NB4 (cell line): ENCODE results near the gene NBPF3.

Experiments used
- DNase-seq: peaks from one replicate; pipeline ENCODE4 v3.0.0; 2010; ENCODE audit warnings: low read depth
- H3K4me3 ChIP-seq: one replicate; pipeline ENCODE4 v1.5.1; 2011; ENCODE audit warnings: mild to moderate bottlenecking, low read depth, low read length, moderate library complexity
- CTCF ChIP-seq: IDR thresholded peaks from one replicate; pipeline ENCODE4 v1.5.1; 2012; ENCODE audit warnings: low read depth, low read length
- MAX ChIP-seq: IDR thresholded peaks from 2 replicates; pipeline ENCODE4 v1.6.1; 2011; ENCODE audit warnings: low read depth, low read length
- MYC ChIP-seq: IDR thresholded peaks from 2 replicates; pipeline ENCODE4 v1.6.1; 2011; ENCODE audit warnings: low read depth, low read length
- POLR2A ChIP-seq: IDR thresholded peaks from 2 replicates; pipeline ENCODE4 v1.6.1; 2011; ENCODE audit warnings: mild to moderate bottlenecking; ENCODE audit not compliant: insufficient read length; ENCODE audit errors: extremely low read depth

The NBPF3 gene

DNA sequence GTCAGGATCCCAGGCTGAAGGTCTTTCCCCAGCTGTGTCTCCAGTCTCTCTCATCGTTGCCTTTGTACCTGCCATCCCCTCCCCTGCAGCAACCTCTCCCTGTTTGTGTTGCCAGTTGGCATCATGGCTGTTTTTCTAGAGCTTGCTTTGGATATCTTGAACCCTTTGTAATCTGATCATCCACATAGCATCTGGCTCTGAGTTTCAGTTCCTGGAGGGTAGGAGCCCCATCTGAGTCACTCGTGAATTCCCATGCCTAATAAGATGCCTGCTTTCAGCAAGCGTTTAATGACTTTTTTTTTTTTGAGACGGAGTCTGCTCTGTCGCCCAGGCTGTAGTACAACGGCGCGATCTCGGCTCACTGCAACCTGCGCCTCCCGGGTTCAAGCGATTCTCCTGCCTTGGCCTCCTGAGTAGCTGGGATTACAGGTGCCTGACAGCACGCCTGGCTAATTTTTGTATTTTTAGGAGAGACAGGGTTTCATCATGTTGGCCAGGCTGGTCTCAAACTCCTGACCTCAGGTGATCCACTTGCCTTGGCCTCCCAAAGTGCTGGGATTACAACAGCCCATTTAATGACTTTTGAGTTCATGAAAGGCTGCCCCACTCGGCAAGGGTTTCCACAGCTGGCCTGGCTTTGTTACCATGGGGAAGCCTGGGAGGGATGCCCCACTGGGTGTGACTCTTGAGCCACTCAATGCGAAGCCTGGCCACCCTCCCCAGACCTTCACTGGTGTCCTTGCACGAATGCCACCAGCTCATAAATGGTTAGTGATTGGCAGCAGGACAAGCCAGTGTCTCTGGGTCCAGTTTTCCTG, 81.2 kb downstream of the NBPF3 start:
- no peak for TF ChIP-seq POLR2A

GRCh38 chr1:21521717-21522060, 81.8 kb downstream of the NBPF3 start:
- no peak for DNase-seq
- no peak overlapping the region for H3K4me3 ChIP-seq
- TF ChIP-seq MAX (no peak), CTCF (no peak), MYC (no peak), POLR2A (no peak)

More for the DNA sequence above, 81.2 kb downstream of the NBPF3 start:
- no peak for DNase-seq
- no peak overlapping the region for H3K4me3 ChIP-seq

- no peak for TF ChIP-seq MYC
- TF ChIP-seq CTCF = no peak
- TF ChIP-seq MAX = no peak
- no peak for TF ChIP-seq POLR2A
- no peak overlapping the region for H3K4me3 ChIP-seq
- DNase-seq = no peak
Observed at GRCh38 chr1:21522525-21523038, 82.6 kb downstream of the NBPF3 start.

DNA sequence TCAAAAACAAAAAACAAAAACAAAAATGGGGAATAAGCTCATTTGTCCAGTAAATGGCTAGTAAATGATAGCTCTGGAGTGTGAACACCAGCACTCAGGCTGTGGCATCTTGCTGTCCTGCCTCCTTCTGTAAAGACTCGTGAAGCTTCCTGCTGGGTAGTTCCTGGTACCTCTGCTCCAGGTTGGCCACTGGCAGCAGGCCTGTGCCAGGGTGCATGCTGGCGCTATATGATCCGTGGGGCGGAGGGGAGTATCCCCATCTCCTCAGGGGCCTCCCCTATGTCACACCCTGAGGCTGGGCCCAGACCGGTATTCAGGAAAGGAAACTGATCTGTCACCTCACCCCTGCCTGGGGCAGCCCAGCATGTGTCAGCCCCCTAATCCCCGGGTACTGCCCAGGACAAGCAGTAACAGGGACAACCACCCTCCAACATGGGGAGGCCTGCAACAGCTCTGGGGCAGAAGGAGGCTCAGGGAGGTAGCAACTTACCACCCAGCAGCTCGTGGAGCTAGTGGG, 83.4 kb downstream of the NBPF3 start:
- no peak for DNase-seq
- no peak for TF ChIP-seq CTCF
- no peak for TF ChIP-seq POLR2A
- no peak for TF ChIP-seq MAX
- no peak for TF ChIP-seq MYC
- H3K4me3 ChIP-seq = no peak overlapping the region

DNA sequence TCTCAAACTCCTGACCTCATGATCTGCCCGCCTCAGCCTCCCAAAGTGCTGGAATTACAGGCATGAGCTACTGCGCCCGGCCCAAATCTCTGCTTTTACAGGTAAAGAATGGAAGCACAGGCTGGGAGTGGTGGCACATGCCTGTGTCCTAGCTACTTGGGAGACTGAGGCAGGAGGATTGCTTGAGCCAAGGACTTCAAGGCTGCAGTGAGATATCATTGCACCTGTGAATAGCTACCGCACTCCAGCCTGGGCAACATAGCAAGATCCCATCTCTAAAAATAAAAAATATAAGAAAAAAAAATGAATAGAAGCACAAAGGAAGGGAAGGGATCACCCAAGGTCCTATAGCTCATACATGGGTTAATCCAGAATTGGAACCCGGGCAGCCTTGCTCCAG, 84.3 kb downstream of the NBPF3 start:
- no peak for DNase-seq
- TF ChIP-seq MAX = no peak
- no peak overlapping the region for H3K4me3 ChIP-seq

- TF ChIP-seq CTCF (no peak), MAX (no peak), POLR2A (no peak), MYC (no peak)
- DNase-seq = no peak
- no peak overlapping the region for H3K4me3 ChIP-seq
Observed at GRCh38 chr1:21524686-21525339, 84.9 kb downstream of the NBPF3 start.

GRCh38 chr1:21525340-21525717, 85.4 kb downstream of the NBPF3 start:
- no peak overlapping the region for H3K4me3 ChIP-seq
- DNase-seq = no peak
- no peak for TF ChIP-seq POLR2A
- TF ChIP-seq MYC = no peak
- no peak for TF ChIP-seq MAX
- TF ChIP-seq CTCF = no peak
